Measurements from ENCODE around the gene RAPGEF1. TPM values are rescaled to one million over a fixed set of nuclear protein-coding genes. Genes with fewer than 3 reads are reported as not detected.

Gene RAPGEF1
- total and polyA plus RNA-seq, 2 donors (not counting 3 experiments of a cell fraction or from before 2014, with no cell fraction given), result 50.0 to 124 TPM

DNA sequence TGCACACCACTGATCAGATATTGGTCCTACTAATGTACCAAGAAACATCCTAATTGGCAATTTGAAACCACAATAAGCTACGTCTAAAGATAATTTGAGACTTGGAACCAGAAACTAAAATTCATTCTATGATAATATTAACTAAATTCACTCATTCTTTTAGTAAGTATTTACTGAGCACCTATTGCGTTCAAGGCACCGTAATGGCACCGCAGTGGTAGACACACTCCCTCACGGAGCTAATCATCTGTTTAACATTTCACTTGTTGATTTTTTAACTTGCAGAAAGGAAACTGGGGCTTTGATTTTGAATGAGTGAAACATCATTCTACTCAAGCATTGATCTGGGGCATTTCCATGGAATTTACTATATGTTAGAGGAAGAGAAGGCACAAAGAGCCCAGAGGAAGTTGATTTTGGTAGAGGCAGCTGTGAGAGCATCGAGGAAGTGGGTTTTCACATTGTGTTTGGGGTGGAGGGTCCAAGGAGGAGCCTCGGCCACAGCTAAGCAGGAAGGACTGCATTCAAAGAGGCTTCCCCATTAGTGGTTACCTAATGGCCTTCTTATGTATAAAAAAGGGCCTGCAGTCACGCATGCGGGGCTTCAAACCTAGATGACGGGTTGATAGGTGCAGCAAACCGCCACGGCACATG lies 7.1 kb downstream of the RAPGEF1 start:
- Histone ChIP-seq H3K4me2 (ENCODE audit: insufficient read depth, low read length) (no peak overlapping the region), H3K27me3 (ENCODE audit: control insufficient read depth in 2 of 2, insufficient read depth in 2 of 2, low read length in 2 of 2) (no peaks in the 10 kb centered on the region), H2AFZ (ENCODE audit: low read depth, low read length) (no peak overlapping the region), H3K4me3 (replicated peaks in 1 of 3; ENCODE audit: insufficient read depth in 1 of 3, low read depth in 1 of 3, low read length in 3 of 3) (no peak overlapping the region), H3K9me1 (replicated peaks; ENCODE audit: control insufficient read depth, extremely low read depth, insufficient read depth, low read length) (no peaks in the 10 kb centered on the region), H4K20me1 (replicated peaks; ENCODE audit: control insufficient read depth, extremely low read depth, insufficient read depth, low read length) (no peaks in the 10 kb centered on the region), H3K9me3 (replicated peaks; ENCODE audit: control insufficient read depth, insufficient read depth, low read length) (no peaks in the 10 kb centered on the region), H3K79me2 (ENCODE audit: control insufficient read depth, insufficient read depth, low read length) (peaks cover 87% of the 10 kb centered on the region), H3K9ac (replicated peaks; ENCODE audit: extremely low read depth, insufficient read depth, low read length) (no peak overlapping the region), H3K36me3 (ENCODE audit: control insufficient read depth in 2 of 2, extremely low read depth in 1 of 2, insufficient read depth in 2 of 2, low read length in 2 of 2) (no peaks in the 10 kb centered on the region), H3K27ac (ENCODE audit: insufficient read depth, low read depth, low read length) (peak overlapping the region; percentile 45), H3K4me1 (ENCODE audit: control insufficient read depth, extremely low read depth, insufficient read depth, low read length) (peaks cover 84% of the 10 kb centered on the region)
- intact Hi-C loops (cut with micrococcal nuclease), result loop anchor here (1.0 kb wide), 3 partner anchors 18 to 74 kb away; no protein-coding TSS in a partner anchor
- no peak for DNase-seq (ENCODE audit: low read depth, low spot score)
- dilution Hi-C loops (cut with MboI; ENCODE audit: extremely low pct_ligation_motif_present, low sequenced_read_pairs), result no loop called here
- ChIA-PET POLR2A (interaction anchor here (0.8 kb wide), 1 partner anchor 55 kb away, joined by 3 read pairs; no protein-coding TSS in a partner anchor), CTCF (interaction anchor here (0.9 to 2.8 kb wide), 6 partner anchors 18 to 124 kb away, joined by 3 to 16 read pairs (median 4); no protein-coding TSS in a partner anchor)
- FAIRE-seq, result no peak
- TF ChIP-seq FOS (IDR thresholded peaks at IDR 0.05; ENCODE audit: borderline replicate concordance, insufficient read depth, low read length), result no peak
- TF ChIP-seq POLR2A (IDR thresholded peaks at IDR 0.05; ENCODE audit: low read depth, low read length), result no peak
- TF ChIP-seq, protein P1, sequence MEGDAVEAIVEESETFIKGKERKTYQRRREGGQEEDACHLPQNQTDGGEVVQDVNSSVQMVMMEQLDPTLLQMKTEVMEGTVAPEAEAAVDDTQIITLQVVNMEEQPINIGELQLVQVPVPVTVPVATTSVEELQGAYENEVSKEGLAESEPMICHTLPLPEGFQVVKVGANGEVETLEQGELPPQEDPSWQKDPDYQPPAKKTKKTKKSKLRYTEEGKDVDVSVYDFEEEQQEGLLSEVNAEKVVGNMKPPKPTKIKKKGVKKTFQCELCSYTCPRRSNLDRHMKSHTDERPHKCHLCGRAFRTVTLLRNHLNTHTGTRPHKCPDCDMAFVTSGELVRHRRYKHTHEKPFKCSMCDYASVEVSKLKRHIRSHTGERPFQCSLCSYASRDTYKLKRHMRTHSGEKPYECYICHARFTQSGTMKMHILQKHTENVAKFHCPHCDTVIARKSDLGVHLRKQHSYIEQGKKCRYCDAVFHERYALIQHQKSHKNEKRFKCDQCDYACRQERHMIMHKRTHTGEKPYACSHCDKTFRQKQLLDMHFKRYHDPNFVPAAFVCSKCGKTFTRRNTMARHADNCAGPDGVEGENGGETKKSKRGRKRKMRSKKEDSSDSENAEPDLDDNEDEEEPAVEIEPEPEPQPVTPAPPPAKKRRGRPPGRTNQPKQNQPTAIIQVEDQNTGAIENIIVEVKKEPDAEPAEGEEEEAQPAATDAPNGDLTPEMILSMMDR (IDR thresholded peaks at IDR 0.05; ENCODE audit: extremely low read depth in 1 of 2, insufficient read depth in 1 of 2, low read depth in 1 of 2, low read length in 2 of 2), result no peak
- no peak for TF ChIP-seq GATA2 (IDR thresholded peaks at IDR 0.05; ENCODE audit: insufficient read depth, insufficient read length, low read depth, low read length)
- no peak for TF ChIP-seq JUN (IDR thresholded peaks at IDR 0.05; ENCODE audit: borderline replicate concordance, insufficient read depth, insufficient read length, low read depth)
- TF ChIP-seq POLR2AphosphoS5 (IDR thresholded peaks at IDR 0.05; ENCODE audit: insufficient read depth, low read depth, low read length), result no peak
- no peak for TF ChIP-seq MYC (IDR thresholded peaks at IDR 0.05; ENCODE audit: low read depth, low read length)
- TF ChIP-seq, protein P2, sequence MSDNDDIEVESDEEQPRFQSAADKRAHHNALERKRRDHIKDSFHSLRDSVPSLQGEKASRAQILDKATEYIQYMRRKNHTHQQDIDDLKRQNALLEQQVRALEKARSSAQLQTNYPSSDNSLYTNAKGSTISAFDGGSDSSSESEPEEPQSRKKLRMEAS (IDR thresholded peaks at IDR 0.05; ENCODE audit: insufficient read depth, insufficient read length), result no peak
- TF ChIP-seq EZH2 (IDR thresholded peaks at IDR 0.05; ENCODE audit: borderline replicate concordance, low read depth, low read length, severe bottlenecking), result no peak
- no TSS peak for BruUV-seq (replicated peaks)
